ENCODE results near the gene ZNF593. TPM values are rescaled to one million over a fixed set of nuclear protein-coding genes. Genes with fewer than 3 reads are reported as not detected.

The ZNF593 gene
- total and polyA plus RNA-seq, 9 of the 15 experiments (the other 6 are each of a cell fraction or from before 2014, with no cell fraction given) = 9.8 to 334 (median 48.2) TPM

DNA sequence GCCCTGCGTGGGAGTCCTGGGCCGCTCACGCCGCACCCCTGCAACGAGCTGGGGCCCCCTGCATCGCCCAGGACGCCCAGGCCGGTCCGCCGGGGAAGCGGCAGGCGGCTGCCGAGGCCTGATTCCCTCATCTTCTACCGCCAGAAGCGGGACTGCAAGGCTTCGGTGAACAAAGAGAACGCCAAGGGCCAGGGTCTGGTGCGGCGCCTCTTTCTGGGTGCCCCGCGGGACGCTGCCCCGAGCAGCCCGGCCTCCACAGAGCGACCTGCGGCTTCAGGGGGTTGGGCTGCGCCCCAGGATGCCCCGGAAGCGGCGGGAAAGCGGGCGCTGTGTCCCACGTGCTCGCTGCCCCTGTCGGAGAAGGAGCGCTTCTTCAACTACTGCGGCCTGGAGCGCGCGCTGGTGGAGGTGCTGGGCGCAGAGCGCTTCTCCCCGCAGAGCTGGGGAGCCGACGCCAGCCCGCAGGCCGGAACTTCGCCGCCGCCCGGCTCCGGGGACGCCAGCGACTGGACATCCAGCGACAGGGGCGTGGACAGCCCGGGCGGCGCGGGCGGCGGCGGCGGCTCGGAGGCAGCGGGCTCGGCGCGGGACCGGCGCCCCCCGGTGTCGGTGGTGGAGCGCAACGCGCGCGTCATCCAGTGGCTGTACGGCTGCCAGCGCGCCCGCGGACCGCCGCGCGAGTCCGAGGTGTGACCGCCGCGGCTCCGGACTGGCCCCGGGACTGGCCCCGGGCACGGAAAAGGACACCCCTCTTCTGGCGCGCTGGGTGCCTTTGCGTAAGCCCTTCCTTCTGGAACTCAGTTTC is 8.1 kb upstream of the ZNF593 start (continued):
- TF ChIP-seq AFF4 (CRISPR knock-in tag; IDR thresholded peaks at IDR 0.05) (0 out of 2 replicates have a peak, but pooled peaks have one; percentile 20), SAFB2 (IDR thresholded peaks at IDR 0.05; ENCODE audit: borderline replicate concordance, low read depth, low read length, severe bottlenecking) (no peak), ZBTB49 (CRISPR knock-in tag; IDR thresholded peaks at IDR 0.05; ENCODE audit: borderline replicate concordance) (peak; percentile 42; the same call in 1 of the 2 replicates), SMARCA5 (IDR thresholded peaks at IDR 0.05) (no peak), SIN3B (IDR thresholded peaks at IDR 0.05; ENCODE audit: low read depth) (peak; percentile 73), ZNF586 (CRISPR knock-in tag; conservative IDR thresholded peaks at IDR 0.05) (no peak), NCOA2 (IDR thresholded peaks at IDR 0.05; ENCODE audit: partially characterized antibody in 2 of 2) (no peak), ARNT (IDR thresholded peaks at IDR 0.05) (no peak), SRSF9 (IDR thresholded peaks at IDR 0.05; ENCODE audit: borderline replicate concordance, low read depth, low read length) (no peak), ETS2 (tag; IDR thresholded peaks at IDR 0.05; ENCODE audit: borderline replicate concordance, poor library complexity, severe bottlenecking) (peak; percentile 16)
- TF ChIP-seq, protein P1, sequence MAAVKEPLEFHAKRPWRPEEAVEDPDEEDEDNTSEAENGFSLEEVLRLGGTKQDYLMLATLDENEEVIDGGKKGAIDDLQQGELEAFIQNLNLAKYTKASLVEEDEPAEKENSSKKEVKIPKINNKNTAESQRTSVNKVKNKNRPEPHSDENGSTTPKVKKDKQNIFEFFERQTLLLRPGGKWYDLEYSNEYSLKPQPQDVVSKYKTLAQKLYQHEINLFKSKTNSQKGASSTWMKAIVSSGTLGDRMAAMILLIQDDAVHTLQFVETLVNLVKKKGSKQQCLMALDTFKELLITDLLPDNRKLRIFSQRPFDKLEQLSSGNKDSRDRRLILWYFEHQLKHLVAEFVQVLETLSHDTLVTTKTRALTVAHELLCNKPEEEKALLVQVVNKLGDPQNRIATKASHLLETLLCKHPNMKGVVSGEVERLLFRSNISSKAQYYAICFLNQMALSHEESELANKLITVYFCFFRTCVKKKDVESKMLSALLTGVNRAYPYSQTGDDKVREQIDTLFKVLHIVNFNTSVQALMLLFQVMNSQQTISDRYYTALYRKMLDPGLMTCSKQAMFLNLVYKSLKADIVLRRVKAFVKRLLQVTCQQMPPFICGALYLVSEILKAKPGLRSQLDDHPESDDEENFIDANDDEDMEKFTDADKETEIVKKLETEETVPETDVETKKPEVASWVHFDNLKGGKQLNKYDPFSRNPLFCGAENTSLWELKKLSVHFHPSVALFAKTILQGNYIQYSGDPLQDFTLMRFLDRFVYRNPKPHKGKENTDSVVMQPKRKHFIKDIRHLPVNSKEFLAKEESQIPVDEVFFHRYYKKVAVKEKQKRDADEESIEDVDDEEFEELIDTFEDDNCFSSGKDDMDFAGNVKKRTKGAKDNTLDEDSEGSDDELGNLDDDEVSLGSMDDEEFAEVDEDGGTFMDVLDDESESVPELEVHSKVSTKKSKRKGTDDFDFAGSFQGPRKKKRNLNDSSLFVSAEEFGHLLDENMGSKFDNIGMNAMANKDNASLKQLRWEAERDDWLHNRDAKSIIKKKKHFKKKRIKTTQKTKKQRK (IDR thresholded peaks at IDR 0.05; ENCODE audit: borderline replicate concordance, low read depth, low read length) = no peak
- TF ChIP-seq, protein P2, sequence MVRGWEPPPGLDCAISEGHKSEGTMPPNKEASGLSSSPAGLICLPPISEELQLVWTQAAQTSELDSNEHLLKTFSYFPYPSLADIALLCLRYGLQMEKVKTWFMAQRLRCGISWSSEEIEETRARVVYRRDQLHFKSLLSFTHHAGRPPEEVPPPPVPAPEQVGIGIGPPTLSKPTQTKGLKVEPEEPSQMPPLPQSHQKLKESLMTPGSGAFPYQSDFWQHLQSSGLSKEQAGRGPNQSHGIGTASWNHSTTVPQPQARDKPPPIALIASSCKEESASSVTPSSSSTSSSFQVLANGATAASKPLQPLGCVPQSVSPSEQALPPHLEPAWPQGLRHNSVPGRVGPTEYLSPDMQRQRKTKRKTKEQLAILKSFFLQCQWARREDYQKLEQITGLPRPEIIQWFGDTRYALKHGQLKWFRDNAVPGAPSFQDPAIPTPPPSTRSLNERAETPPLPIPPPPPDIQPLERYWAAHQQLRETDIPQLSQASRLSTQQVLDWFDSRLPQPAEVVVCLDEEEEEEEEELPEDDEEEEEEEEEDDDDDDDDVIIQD (CRISPR knock-in tag; IDR thresholded peaks at IDR 0.05) = peak; percentile 74
- TF ChIP-seq, protein P3, sequence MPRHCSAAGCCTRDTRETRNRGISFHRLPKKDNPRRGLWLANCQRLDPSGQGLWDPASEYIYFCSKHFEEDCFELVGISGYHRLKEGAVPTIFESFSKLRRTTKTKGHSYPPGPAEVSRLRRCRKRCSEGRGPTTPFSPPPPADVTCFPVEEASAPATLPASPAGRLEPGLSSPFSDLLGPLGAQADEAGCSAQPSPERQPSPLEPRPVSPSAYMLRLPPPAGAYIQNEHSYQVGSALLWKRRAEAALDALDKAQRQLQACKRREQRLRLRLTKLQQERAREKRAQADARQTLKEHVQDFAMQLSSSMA (CRISPR knock-in tag; IDR thresholded peaks at IDR 0.05) = no peak
